ENCODE data around the gene TMEM150C. TPM values are rescaled to one million over a fixed set of nuclear protein-coding genes. Genes with fewer than 3 reads are reported as not detected.

The TMEM150C gene
- total and polyA plus RNA-seq, 2 of the 8 experiments (the other 6 are each of a cell fraction or from before 2014, with no cell fraction given) = 1.5 to 1.7 TPM

DNA sequence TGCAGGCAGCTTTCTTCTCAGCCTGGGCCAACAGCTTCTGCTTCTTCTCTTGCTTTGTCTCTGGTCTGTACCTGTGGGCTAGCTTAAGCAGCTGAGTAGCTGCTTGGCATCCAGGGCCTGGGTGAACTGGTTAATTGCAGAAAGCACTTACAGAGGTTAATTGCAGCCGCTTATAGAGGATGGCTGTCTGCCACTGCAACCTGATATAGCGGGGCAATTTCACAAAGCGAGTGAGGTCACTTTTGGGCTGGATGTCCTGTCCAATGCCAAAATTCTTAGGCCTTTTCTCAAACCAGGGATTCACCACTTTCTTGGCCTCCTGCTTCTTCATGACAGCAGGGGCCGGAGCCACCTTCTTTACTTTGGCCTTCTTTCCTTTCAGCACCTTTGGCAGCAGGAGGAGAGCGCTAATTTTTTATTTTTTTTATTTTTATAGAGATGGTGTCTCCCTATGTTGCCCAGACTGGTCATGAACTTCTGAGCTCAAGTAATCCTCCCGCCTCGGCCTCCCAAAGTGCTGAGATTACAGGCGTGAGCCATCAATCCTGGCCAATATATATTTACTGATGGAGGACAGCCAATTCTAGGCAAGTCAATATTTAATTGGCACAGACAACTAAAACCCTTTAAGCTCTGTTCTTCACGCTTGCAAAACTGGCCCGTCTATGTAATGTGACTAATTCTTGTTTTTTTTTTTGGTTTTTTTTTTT, 70.4 kb downstream of the TMEM150C start:
- no peak overlapping the region for H2BK12ac ChIP-seq (ENCODE audit: low read depth, low read length)

More for the DNA sequence above, 70.4 kb downstream of the TMEM150C start:
- H3K23ac ChIP-seq (ENCODE audit: insufficient read length) = no peak overlapping the region
- no peak overlapping the region for H2BK5ac ChIP-seq (ENCODE audit: low read depth, low read length)
- no peak overlapping the region for H2BK20ac ChIP-seq (ENCODE audit: low read length)
- H2BK15ac ChIP-seq (ENCODE audit: low read length) = no peak overlapping the region
- no peak overlapping the region for H3K18ac ChIP-seq (ENCODE audit: extremely low read depth, low read length)
- H2BK120ac ChIP-seq (replicated peaks; ENCODE audit: low read depth, low read length) = no peak overlapping the region
- no peak overlapping the region for H3K4me2 ChIP-seq (ENCODE audit: insufficient read depth in 1 of 2, low read depth in 2 of 2, low read length in 2 of 2)
- no peak overlapping the region for H3K4me3 ChIP-seq (ENCODE audit: extremely low read depth in 1 of 4, insufficient read depth in 2 of 4, low read depth in 3 of 4, low read length in 4 of 4)
- POLR2A ChIA-PET (ENCODE audit: partially characterized antibody) = interaction anchor here (0.6 to 2.0 kb wide), 2 partner anchors 18 to 253 kb away, joined by 3 to 4 read pairs; no protein-coding TSS in a partner anchor
- no peaks in the 10 kb centered on the region for H3K79me2 ChIP-seq (ENCODE audit: control insufficient read depth in 1 of 2, insufficient read depth in 2 of 2, low read length in 2 of 2)
- H3K27me3 ChIP-seq (replicated peaks in 1 of 4; ENCODE audit: control insufficient read depth in 3 of 4, extremely low read depth in 1 of 4, insufficient read depth in 3 of 4, low read length in 3 of 4) = no peaks in the 10 kb centered on the region
- no peaks in the 10 kb centered on the region for H3K9me3 ChIP-seq (ENCODE audit: insufficient read depth in 2 of 2, low read depth in 1 of 2, low read length in 1 of 2)
- no peak overlapping the region for H2AFZ ChIP-seq (ENCODE audit: low read length)
- H3K9ac ChIP-seq (replicated peaks in 1 of 4; ENCODE audit: extremely low read depth in 1 of 4, low read depth in 3 of 4, low read length in 3 of 4) = no peak overlapping the region
- DNase-seq (ENCODE audit: low read depth in 1 of 2, low spot score in 2 of 2) (no peak), FAIRE-seq (no peak)
- no peaks in the 10 kb centered on the region for H4K20me1 ChIP-seq (replicated peaks in 1 of 2; ENCODE audit: control insufficient read depth in 1 of 2, insufficient read depth in 2 of 2, low read length in 2 of 2)
- H4K91ac ChIP-seq (replicated peaks; ENCODE audit: insufficient read length, low read length) = no peak overlapping the region
- H3K4ac ChIP-seq (replicated peaks; ENCODE audit: insufficient read length, low read depth, low read length) = no peak overlapping the region
- H3K23me2 ChIP-seq (ENCODE audit: low read depth, low read length) = no peaks in the 10 kb centered on the region
- no peak overlapping the region for H3K27ac ChIP-seq (ENCODE audit: low read depth, low read length)
- H3K36me3 ChIP-seq (ENCODE audit: control insufficient read depth in 2 of 4, insufficient read depth in 4 of 4, low read length in 3 of 4) = no peaks in the 10 kb centered on the region
- H3K56ac ChIP-seq (replicated peaks; ENCODE audit: insufficient read length, low read depth, low read length) = no peak overlapping the region
- no peaks in the 10 kb centered on the region for H3K79me1 ChIP-seq (ENCODE audit: low read depth, low read length)
- H3K4me1 ChIP-seq (replicated peaks in 1 of 4; ENCODE audit: control insufficient read depth in 3 of 4, insufficient read depth in 4 of 4, low read length in 3 of 4) = no peaks in the 10 kb centered on the region
- 88% methylated on average over 10 of the region's 10 CpGs; no CpG with 5 or more reads in 1 of the 2 experiments for WGBS, 2 experiments (ENCODE audit: extremely low coverage in 1 of 2, insufficient coverage in 1 of 2, insufficient read length in 1 of 2, insufficient replicate concordance in 2 of 2, low coverage in 1 of 2, low lambda C conversion rate in 2 of 2, missing lambda C conversion rate in 1 of 2)
- H3K14ac ChIP-seq (ENCODE audit: insufficient read length) = no peak overlapping the region
- H4K5ac ChIP-seq (ENCODE audit: insufficient read length, low read depth, low read length) = no peak overlapping the region
- TF ChIP-seq POLR2A (IDR thresholded peaks at IDR 0.05; ENCODE audit: control extremely low read depth in 1 of 2, low read depth in 2 of 2, low read length in 2 of 2) (no peak), POLR2AphosphoS5 (IDR thresholded peaks at IDR 0.05; ENCODE audit: low read depth, low read length) (no peak), ASH2L (IDR thresholded peaks at IDR 0.05; ENCODE audit: low read length) (no peak), YY1 (IDR thresholded peaks at IDR 0.05; ENCODE audit: low read depth, low read length) (no peak), TCF12 (IDR thresholded peaks at IDR 0.05; ENCODE audit: low read depth, low read length) (no peak), HDAC6 (IDR thresholded peaks at IDR 0.05; ENCODE audit: low read depth, low read length) (no peak), SIX5 (IDR thresholded peaks at IDR 0.05; ENCODE audit: low read depth, low read length) (no peak), TBP (IDR thresholded peaks at IDR 0.05; ENCODE audit: low read depth, low read length) (no peak), PHF8 (conservative IDR thresholded peaks at IDR 0.05; ENCODE audit: low read depth, low read length) (no peak), RXRA (IDR thresholded peaks at IDR 0.05; ENCODE audit: insufficient read depth, low read depth, low read length) (no peak), SP1 (IDR thresholded peaks at IDR 0.05; ENCODE audit: low read depth, low read length) (no peak), CHD1 (IDR thresholded peaks at IDR 0.05; ENCODE audit: low read depth, low read length) (no peak), CHD2 (IDR thresholded peaks at IDR 0.05; ENCODE audit: low read length) (no peak), FOSL1 (IDR thresholded peaks at IDR 0.05; ENCODE audit: insufficient read depth, low read depth, low read length) (no peak)
- TF ChIP-seq, protein P1, sequence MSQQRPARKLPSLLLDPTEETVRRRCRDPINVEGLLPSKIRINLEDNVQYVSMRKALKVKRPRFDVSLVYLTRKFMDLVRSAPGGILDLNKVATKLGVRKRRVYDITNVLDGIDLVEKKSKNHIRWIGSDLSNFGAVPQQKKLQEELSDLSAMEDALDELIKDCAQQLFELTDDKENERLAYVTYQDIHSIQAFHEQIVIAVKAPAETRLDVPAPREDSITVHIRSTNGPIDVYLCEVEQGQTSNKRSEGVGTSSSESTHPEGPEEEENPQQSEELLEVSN (IDR thresholded peaks at IDR 0.05) = no peak
- no peak overlapping the region for H4K8ac ChIP-seq (ENCODE audit: extremely low read depth, insufficient read depth, low read length)
- CTCF ChIA-PET (ENCODE audit: partially characterized antibody) = interaction anchor here (0.6 to 1.2 kb wide), 5 partner anchors 11 to 251 kb away, joined by 3 to 4 read pairs (median 3); no protein-coding TSS in a partner anchor
- no peak overlapping the region for H2AK5ac ChIP-seq (ENCODE audit: low read depth, low read length)

All from H1 (cell line).